HEK293 (cell line): ENCODE measurements around the gene PGGHG.

ENCODE experiments used
- CTCF ChIA-PET: fragments of 350-600 bp; formaldehyde crosslinking; extraction: SDS; loops from one replicate; lab custom pipeline; 2021; ENCODE audit warnings: antibody characterized with exemption; lab: Yijun Ruan, JAX
- POLR2A ChIA-PET: fragments of 300-600 bp; formaldehyde crosslinking; extraction: SDS; loops from one replicate; lab custom pipeline; 2020; ENCODE audit warnings: antibody characterized with exemption, inconsistent platforms; lab: Yijun Ruan, JAX
- H3K27ac ChIP-seq: fragments of 200-500 bp; sonication (Bioruptor generic); 2 replicates; pipeline ENCODE4 v1.5.1; 2014; ENCODE audit warnings: low read depth, low read length, control low read depth, inconsistent platforms; ENCODE audit errors: extremely low read depth
- H3K36me3 ChIP-seq, 2 experiments: fragments of 200-500 bp in 1 of 2; sonication (Bioruptor generic) in 1 of 2; 1 replicate in 1 of 2; 2 replicates in 1 of 2; pipeline ENCODE4 v1.5.1; 2014 to 2017; ENCODE audit warnings: inconsistent platforms in 2 of 2, low read length in 2 of 2; ENCODE audit not compliant: control insufficient read depth in 2 of 2, insufficient read depth in 1 of 2
- H3K4me1 ChIP-seq: fragments of 200-500 bp; sonication (Bioruptor generic); 2 replicates; pipeline ENCODE4 v1.5.1; 2014; ENCODE audit warnings: mild to moderate bottlenecking, low read length, inconsistent platforms; ENCODE audit not compliant: control insufficient read depth, insufficient read depth
- H3K4me3 ChIP-seq: 2 replicates; pipeline ENCODE4 v1.5.1; 2011; ENCODE audit warnings: low read depth, mild to moderate bottlenecking, control low read depth, low read length, moderate library complexity
- H3K9me3 ChIP-seq: fragments of 200-500 bp; sonication (Bioruptor generic); 2 replicates; pipeline ENCODE4 v1.5.1; 2014; ENCODE audit warnings: low read depth, low read length, inconsistent platforms; ENCODE audit not compliant: control insufficient read depth, insufficient read depth
- FEZF1 ChIP-seq: fragments of 450-650 bp; formaldehyde crosslinking; IDR thresholded peaks from 2 replicates; pipeline ENCODE4 v1.5.1; 2016; ENCODE audit warnings: missing biosample characterization, missing genetic modification characterization
- HOXA7 ChIP-seq: sonication (generic); formaldehyde crosslinking; IDR thresholded peaks from 2 replicates; pipeline ENCODE4 v1.8.1; 2022; ENCODE audit warnings: missing genetic modification reagents, borderline replicate concordance
- KLF1 ChIP-seq: fragments of 450-650 bp; formaldehyde crosslinking; IDR thresholded peaks from 2 replicates; pipeline ENCODE4 v1.5.1; 2016; ENCODE audit warnings: missing biosample characterization, missing genetic modification characterization
- KLF10 ChIP-seq: fragments of 450-650 bp; IDR thresholded peaks from 2 replicates; pipeline ENCODE4 v1.5.1; 2018; ENCODE audit warnings: missing biosample characterization, mild to moderate bottlenecking, missing genetic modification characterization
- KLF9 ChIP-seq: fragments of 450-650 bp; formaldehyde crosslinking; IDR thresholded peaks from 2 replicates; pipeline ENCODE4 v1.5.1; 2016; ENCODE audit warnings: missing biosample characterization, missing genetic modification characterization, low read depth
- RBAK ChIP-seq: fragments of 450-650 bp; formaldehyde crosslinking; IDR thresholded peaks from 2 replicates; pipeline ENCODE4 v1.5.1; 2016; ENCODE audit warnings: missing biosample characterization, missing genetic modification characterization
- REPIN1 ChIP-seq: fragments of 450-650 bp; formaldehyde crosslinking; IDR thresholded peaks from 2 replicates; pipeline ENCODE4 v1.5.1; 2017; ENCODE audit warnings: missing biosample characterization, missing genetic modification characterization, low read depth
- SP3 ChIP-seq: fragments of 450-650 bp; formaldehyde crosslinking; IDR thresholded peaks from 2 replicates; pipeline ENCODE4 v1.5.1; 2016; ENCODE audit warnings: missing biosample characterization, missing genetic modification characterization
- SP7 ChIP-seq: fragments of 450-650 bp; formaldehyde crosslinking; IDR thresholded peaks from 2 replicates; pipeline ENCODE4 v1.5.1; 2016; ENCODE audit warnings: missing biosample characterization, missing genetic modification characterization
- YY2 ChIP-seq: fragments of 450-650 bp; formaldehyde crosslinking; IDR thresholded peaks from 2 replicates; pipeline ENCODE4 v1.5.1; 2016; ENCODE audit warnings: missing biosample characterization, missing genetic modification characterization
- ZBTB8A ChIP-seq: fragments of 450-650 bp; formaldehyde crosslinking; IDR thresholded peaks from 2 replicates; pipeline ENCODE4 v1.5.1; 2016; ENCODE audit warnings: missing biosample characterization, missing genetic modification characterization
- ZFHX2 ChIP-seq: fragments of 450-650 bp; formaldehyde crosslinking; conservative IDR thresholded peaks from 2 replicates; pipeline ENCODE4 v1.5.1; 2016; ENCODE audit warnings: missing biosample characterization, missing genetic modification characterization
- ZNF155 ChIP-seq: fragments of 450-650 bp; formaldehyde crosslinking; IDR thresholded peaks from 2 replicates; pipeline ENCODE4 v1.5.1; 2016; ENCODE audit warnings: missing biosample characterization, missing genetic modification characterization
- ZNF157 ChIP-seq: fragments of 450-650 bp; formaldehyde crosslinking; IDR thresholded peaks from 2 replicates; pipeline ENCODE4 v1.5.1; 2016; ENCODE audit warnings: missing biosample characterization, missing genetic modification characterization
- ZNF248 ChIP-seq: fragments of 450-650 bp; formaldehyde crosslinking; IDR thresholded peaks from 2 replicates; pipeline ENCODE4 v1.5.1; 2017; ENCODE audit warnings: missing biosample characterization, missing genetic modification characterization
- ZNF350 ChIP-seq: fragments of 450-650 bp; formaldehyde crosslinking; IDR thresholded peaks from 2 replicates; pipeline ENCODE4 v1.5.0; 2017; ENCODE audit warnings: missing biosample characterization, mild to moderate bottlenecking, missing genetic modification characterization
- ZNF404 ChIP-seq: fragments of 450-650 bp; formaldehyde crosslinking; IDR thresholded peaks from 2 replicates; pipeline ENCODE4 v1.5.1; 2017; ENCODE audit warnings: missing biosample characterization, missing genetic modification characterization
- ZNF624 ChIP-seq: fragments of 450-650 bp; formaldehyde crosslinking; IDR thresholded peaks from 2 replicates; pipeline ENCODE4 v1.5.1; 2017; ENCODE audit warnings: missing biosample characterization, missing genetic modification characterization
- ZNF629 ChIP-seq: fragments of 450-650 bp; formaldehyde crosslinking; IDR thresholded peaks from 2 replicates; pipeline ENCODE4 v1.5.1; 2017; ENCODE audit warnings: missing biosample characterization, missing genetic modification characterization
- ZNF843 ChIP-seq: fragments of 450-650 bp; formaldehyde crosslinking; IDR thresholded peaks from 2 replicates; pipeline ENCODE4 v1.5.1; 2016; ENCODE audit warnings: missing biosample characterization, missing genetic modification characterization
- TF ChIP-seq, protein P1 (sequence below): sonication (generic); formaldehyde crosslinking; IDR thresholded peaks from 2 replicates; pipeline ENCODE4 v1.8.1; 2022; ENCODE audit warnings: mild to moderate bottlenecking, moderate library complexity, missing genetic modification reagents
- TF ChIP-seq, protein P2 (sequence below): fragments of 450-650 bp; formaldehyde crosslinking; IDR thresholded peaks from 2 replicates; pipeline ENCODE4 v1.5.1; 2016; ENCODE audit warnings: missing biosample characterization, missing genetic modification characterization
- TF ChIP-seq, protein P3 (sequence below): fragments of 450-650 bp; formaldehyde crosslinking; IDR thresholded peaks from 2 replicates; pipeline ENCODE4 v1.5.1; 2016; ENCODE audit warnings: missing biosample characterization, missing genetic modification characterization

Gene PGGHG

DNA sequence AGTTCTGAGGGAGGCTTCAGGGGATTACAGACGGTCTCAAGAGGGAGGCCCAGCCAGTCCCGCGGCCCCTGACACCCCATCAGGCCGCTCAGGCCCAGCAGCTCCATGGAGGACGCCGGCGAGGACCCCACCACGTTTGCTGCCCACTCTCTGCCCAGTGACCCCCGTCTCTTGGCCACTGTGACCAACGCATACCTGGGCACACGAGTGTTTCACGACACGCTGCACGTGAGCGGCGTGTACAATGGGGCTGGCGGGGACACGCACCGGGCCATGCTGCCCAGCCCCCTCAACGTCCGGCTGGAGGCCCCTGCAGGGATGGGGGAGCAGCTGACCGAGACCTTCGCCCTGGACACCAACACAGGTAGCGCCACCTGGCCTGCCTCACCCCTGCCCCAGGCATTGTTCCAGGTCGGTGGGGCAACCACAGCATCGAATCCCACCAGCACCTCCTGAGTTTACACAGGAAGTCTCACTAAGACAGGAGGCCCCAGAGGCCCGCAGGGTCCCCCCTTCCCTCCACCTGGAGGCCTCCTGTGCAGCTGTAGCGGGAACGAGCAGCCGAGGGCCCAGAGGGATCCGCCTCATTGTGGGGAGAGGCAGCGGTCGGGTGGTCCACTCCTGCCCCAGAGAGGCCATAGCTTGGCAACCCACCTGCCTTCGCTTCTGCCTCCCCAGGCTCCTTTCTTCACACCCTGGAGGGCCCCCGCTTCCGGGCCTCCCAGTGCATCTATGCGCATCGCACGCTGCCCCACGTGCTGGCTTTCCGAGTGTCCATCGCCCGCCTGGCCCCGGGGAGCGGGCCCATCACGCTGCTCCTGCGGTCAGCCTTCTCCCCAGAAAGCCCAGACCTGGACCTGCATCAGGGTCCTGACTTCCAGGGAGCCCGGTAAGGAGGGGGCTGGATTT, 1.0 kb downstream of the PGGHG start:
- Histone ChIP-seq H3K36me3 (peaks cover 0 to 32% of the 10 kb centered on the region in 2 experiments; a peak in 1 of 3 replicates), H3K9me3 (no peaks in the 10 kb centered on the region), H3K4me3 (no peak overlapping the region), H3K27ac (no peak overlapping the region), H3K4me1 (no peaks in the 10 kb centered on the region)
- ChIA-PET POLR2A (interaction anchor here (1.5 kb wide), 1 partner anchor 117 kb away, joined by 3 read pairs; no protein-coding TSS in a partner anchor), CTCF (interaction anchor here (0.7 kb wide), 1 partner anchor 39 kb away, joined by 3 read pairs; no protein-coding TSS in a partner anchor)
- TF ChIP-seq KLF10 (tag by site-specific recombination), result no peak

DNA sequence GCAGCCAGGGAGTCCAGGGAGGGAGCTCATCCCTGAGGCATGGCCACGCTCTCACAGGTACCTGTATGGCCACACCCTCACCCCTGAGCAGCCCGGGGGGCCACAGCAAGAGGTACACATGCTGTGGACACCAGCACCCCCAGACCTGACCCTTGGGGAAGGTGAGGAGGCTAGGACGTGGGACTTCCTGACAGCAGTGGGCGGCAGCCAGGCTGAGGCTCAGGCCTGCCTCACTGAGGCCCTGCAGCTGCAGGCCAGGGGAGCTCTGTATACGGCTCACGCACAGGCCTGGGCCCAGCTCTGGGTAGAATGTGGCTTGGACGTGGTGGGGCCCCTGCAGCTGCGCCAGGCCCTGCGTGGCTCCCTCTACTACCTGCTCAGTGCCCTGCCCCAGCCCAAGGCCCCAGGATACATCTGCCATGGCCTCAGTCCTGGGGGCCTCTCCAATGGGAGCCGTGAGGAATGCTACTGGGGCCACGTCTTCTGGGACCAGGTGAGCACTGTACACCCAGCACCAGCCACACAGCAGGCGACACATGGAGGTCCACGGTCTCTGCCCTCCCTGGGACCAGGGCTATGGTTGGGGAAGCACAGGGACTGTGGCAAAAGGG, 1.8 kb downstream of the PGGHG start:
- POLR2A ChIA-PET, result interaction anchor here (1.5 kb wide), 1 partner anchor 116 kb away, joined by 3 read pairs; no protein-coding TSS in a partner anchor
- CTCF ChIA-PET, result no interaction called here
- Histone ChIP-seq H3K9me3 (no peaks in the 10 kb centered on the region), H3K4me1 (no peaks in the 10 kb centered on the region), H3K4me3 (no peak overlapping the region), H3K27ac (no peak overlapping the region), H3K36me3 (peaks cover 0 to 32% of the 10 kb centered on the region in 2 experiments; a peak in 1 of 3 replicates)
- TF ChIP-seq ZNF843 (no peak), ZNF157 (tag by site-specific recombination) (no peak), RBAK (tag by site-specific recombination) (no peak), HOXA7 (CRISPR knock-in tag) (no peak), YY2 (tag by site-specific recombination) (no peak), ZFHX2 (tag by site-specific recombination) (peak; percentile 13; the same call in 1 of the 2 replicates), ZNF248 (tag by site-specific recombination) (no peak)

DNA sequence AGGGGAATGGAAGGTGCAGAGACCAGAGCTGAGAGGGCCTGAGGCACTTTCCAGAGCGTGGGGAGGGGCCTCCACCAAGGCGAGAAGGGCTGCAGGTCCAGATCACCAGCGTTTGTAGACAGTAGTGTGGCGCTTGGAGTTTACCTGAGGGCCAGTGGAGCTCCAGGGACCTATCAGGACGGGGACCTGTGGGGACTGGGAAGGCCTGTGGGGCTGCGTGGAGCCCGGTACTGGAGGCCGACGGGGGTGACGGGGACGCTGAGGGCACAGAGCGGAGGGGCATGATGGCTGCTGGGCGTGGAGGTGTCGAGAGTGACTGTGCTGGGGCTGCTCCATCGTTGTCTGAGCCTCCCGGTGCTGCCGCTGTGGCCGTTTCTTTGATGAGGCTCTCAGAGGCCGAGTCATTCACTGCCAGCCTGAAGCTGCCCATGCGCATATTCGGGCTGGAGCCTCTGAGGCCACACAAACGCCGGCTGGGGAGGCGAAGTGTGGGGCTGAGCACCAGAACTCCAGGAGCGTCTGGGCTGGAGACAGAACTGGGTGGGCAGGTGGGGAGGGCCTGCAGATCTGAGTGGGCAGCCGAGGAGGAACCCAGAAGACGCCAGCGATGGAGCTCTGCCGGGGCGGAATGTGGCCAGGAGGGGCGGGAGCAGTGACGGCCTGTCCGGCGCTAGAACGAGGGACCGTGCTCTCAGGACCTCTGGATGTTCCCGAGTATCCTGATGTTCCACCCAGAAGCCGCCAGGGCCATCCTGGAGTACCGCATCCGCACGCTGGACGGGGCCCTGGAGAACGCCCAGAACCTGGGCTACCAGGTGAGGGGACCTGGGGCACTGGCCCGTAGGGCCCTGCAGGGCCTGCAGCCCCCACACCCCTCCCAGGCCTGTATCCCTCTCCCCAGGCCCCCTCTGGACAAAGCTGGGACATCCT, 2.6 kb downstream of the PGGHG start:
- H3K36me3 ChIP-seq, result peaks cover 0 to 32% of the 10 kb centered on the region in 2 experiments; a peak in 1 of 3 replicates
- H3K27ac ChIP-seq, result no peak overlapping the region
- no peak overlapping the region for H3K4me3 ChIP-seq
- CTCF ChIA-PET, result no interaction called here
- POLR2A ChIA-PET, result no interaction called here
- no peaks in the 10 kb centered on the region for H3K9me3 ChIP-seq
- H3K4me1 ChIP-seq, result no peaks in the 10 kb centered on the region
- TF ChIP-seq, protein P1, sequence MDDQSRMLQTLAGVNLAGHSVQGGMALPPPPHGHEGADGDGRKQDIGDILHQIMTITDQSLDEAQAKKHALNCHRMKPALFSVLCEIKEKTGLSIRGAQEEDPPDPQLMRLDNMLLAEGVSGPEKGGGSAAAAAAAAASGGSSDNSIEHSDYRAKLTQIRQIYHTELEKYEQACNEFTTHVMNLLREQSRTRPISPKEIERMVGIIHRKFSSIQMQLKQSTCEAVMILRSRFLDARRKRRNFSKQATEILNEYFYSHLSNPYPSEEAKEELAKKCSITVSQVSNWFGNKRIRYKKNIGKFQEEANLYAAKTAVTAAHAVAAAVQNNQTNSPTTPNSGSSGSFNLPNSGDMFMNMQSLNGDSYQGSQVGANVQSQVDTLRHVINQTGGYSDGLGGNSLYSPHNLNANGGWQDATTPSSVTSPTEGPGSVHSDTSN (CRISPR knock-in tag), result no peak
- no peak for TF ChIP-seq ZNF155
- TF ChIP-seq ZBTB8A, result no peak
- TF ChIP-seq, protein P2, sequence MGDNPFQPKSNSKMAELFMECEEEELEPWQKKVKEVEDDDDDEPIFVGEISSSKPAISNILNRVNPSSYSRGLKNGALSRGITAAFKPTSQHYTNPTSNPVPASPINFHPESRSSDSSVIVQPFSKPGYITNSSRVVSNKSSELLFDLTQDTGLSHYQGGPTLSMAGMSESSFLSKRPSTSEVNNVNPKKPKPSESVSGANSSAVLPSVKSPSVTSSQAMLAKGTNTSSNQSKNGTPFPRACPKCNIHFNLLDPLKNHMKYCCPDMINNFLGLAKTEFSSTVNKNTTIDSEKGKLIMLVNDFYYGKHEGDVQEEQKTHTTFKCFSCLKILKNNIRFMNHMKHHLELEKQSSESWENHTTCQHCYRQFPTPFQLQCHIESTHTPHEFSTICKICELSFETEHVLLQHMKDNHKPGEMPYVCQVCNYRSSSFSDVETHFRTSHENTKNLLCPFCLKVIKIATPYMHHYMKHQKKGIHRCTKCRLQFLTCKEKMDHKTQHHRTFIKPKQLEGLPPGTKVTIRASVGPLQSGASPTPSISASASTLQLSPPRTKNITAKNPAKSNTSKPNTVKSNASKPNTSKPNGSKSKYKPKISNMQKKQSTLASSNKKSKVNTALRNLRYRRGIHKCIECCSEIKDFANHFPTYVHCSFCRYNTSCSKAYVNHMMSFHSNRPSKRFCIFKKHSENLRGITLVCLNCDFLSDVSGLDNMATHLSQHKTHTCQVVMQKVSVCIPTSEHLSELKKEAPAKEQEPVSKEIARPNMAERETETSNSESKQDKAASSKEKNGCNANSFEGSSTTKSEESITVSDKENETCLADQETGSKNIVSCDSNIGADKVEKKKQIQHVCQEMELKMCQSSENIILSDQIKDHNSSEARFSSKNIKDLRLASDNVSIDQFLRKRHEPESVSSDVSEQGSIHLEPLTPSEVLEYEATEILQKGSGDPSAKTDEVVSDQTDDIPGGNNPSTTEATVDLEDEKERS (tag by site-specific recombination), result no peak
- TF ChIP-seq FEZF1 (tag by site-specific recombination), result no peak
- TF ChIP-seq, protein P3, sequence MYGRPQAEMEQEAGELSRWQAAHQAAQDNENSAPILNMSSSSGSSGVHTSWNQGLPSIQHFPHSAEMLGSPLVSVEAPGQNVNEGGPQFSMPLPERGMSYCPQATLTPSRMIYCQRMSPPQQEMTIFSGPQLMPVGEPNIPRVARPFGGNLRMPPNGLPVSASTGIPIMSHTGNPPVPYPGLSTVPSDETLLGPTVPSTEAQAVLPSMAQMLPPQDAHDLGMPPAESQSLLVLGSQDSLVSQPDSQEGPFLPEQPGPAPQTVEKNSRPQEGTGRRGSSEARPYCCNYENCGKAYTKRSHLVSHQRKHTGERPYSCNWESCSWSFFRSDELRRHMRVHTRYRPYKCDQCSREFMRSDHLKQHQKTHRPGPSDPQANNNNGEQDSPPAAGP (tag by site-specific recombination), result no peak
- no peak for TF ChIP-seq ZNF624 (tag by site-specific recombination)
- TF ChIP-seq HOXA7 (CRISPR knock-in tag), result no peak
- no peak for TF ChIP-seq ZNF404 (tag by site-specific recombination)
- no peak for TF ChIP-seq KLF1
- TF ChIP-seq SP3 (tag by site-specific recombination), result no peak
- TF ChIP-seq REPIN1 (tag by site-specific recombination), result no peak
- TF ChIP-seq ZNF350 (tag by site-specific recombination), result no peak
- no peak for TF ChIP-seq ZNF629 (tag by site-specific recombination)
- no peak for TF ChIP-seq SP7
- no peak for TF ChIP-seq KLF9 (tag by site-specific recombination)
